Effector memory CD4-positive, alpha-beta T cell (primary cell): ENCODE results near the gene ANXA6.

Experiments
- DNase-seq, 3 donors: peaks; one replicate each; pipeline ENCODE4 v3.0.0-alpha.2; 2020
- H3K27ac ChIP-seq: 2 replicates; pipeline ENCODE4 v1.7.0; 2013; ENCODE audit warnings: mild to moderate bottlenecking, low read length, moderate library complexity; ENCODE audit not compliant: insufficient read depth, poor library complexity, severe bottlenecking
- H3K27me3 ChIP-seq: replicated peaks from 2 replicates; pipeline ENCODE4 v1.7.0; 2013; ENCODE audit warnings: mild to moderate bottlenecking, low read length; ENCODE audit not compliant: insufficient read depth, control insufficient read depth, poor library complexity, severe bottlenecking
- H3K36me3 ChIP-seq: 2 replicates; pipeline ENCODE4 v1.7.0; 2013; ENCODE audit warnings: mild to moderate bottlenecking, low read length, moderate library complexity; ENCODE audit not compliant: control insufficient read depth, insufficient read depth
- H3K4me1 ChIP-seq: 2 replicates; pipeline ENCODE4 v1.7.0; 2013; ENCODE audit warnings: low read length, mild to moderate bottlenecking; ENCODE audit not compliant: control insufficient read depth, insufficient read depth, poor library complexity, severe bottlenecking
- H3K4me3 ChIP-seq: 2 replicates; pipeline ENCODE4 v1.7.0; 2013; ENCODE audit warnings: low read length, low read depth, mild to moderate bottlenecking; ENCODE audit not compliant: insufficient read depth, poor library complexity, severe bottlenecking
- H3K9me3 ChIP-seq: 2 replicates; pipeline ENCODE4 v1.7.0; 2013; ENCODE audit warnings: mild to moderate bottlenecking, low read length, moderate library complexity; ENCODE audit not compliant: control insufficient read depth

The ANXA6 gene

DNA sequence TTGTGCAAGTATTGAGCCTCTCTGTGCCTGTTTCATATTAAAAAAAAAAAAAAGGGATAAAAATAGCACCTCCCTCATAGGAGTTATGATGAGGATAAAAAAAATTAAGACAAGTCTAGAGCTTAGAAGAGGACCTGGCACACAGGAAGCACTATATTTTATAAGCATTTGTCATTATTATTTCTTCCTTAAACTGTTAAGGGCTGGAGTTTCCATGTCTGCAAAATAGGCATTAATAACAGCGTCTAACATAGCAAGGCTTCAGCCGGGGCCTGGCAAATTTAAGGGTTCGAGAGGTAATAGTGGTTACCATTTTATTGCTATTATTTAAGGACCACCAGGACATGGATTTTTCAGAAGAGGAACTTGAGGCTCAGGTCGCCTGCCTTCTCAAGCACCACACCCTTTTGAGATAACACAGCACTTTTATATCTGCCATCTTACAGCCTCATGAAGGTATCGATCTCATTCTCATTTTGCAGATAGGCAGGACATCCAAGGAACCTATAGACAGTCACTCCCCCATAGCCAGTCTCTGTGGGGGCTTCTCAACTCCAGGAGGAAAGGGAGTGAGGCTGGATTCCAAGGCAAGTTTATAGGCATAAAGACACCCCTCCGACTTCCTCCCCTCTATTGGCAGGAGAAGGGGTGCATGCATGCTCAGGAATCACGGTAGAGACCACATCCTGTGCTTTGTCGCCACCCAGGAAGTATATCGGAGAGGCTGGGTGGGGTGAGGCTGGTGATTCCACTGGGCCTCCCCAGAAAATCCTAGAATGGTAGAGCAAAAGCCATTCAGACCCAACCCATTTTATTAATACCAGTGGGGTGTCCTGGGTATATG lies 2.4 kb downstream of the ANXA6 start:
- DNase-seq: peak; percentile 47 to 54 (median 53)
- H3K27me3 ChIP-seq: no peaks in the 10 kb centered on the region
- peak overlapping the region; percentile 89 for H3K4me3 ChIP-seq
- H3K36me3 ChIP-seq: no peaks in the 10 kb centered on the region
- H3K27ac ChIP-seq: peak overlapping the region; percentile 84
- H3K9me3 ChIP-seq: no peaks in the 10 kb centered on the region
- peaks cover 71% of the 10 kb centered on the region for H3K4me1 ChIP-seq

DNA sequence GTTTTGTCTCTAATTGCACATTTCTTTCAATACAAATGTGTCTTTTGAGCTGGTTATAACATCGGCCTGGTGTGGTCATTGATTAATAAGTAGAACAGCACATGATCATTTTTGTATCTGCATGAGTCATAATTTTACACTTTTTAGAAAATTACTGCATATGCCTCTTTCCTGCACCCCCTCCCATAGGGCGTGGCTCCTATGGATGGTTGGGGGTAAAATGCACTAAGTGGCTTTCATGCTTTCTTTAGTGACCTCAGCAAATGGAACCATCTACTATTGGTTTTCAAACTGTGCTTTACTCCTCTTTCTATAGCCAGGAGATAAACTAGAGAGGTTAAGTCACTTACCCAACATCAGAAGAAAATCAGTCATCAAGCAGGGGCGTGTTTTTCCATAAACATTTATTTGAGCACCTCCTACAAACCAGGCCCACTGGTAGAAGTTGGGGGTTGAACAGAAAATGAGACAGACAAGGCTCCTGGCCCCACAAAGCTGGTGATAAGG lies 3.8 kb downstream of the ANXA6 start:
- no peak for DNase-seq
- Histone ChIP-seq H3K27ac (peak overlapping the region; percentile 84), H3K4me3 (no peak overlapping the region), H3K9me3 (no peaks in the 10 kb centered on the region), H3K4me1 (peaks cover 84% of the 10 kb centered on the region), H3K36me3 (no peaks in the 10 kb centered on the region), H3K27me3 (no peaks in the 10 kb centered on the region)

DNA sequence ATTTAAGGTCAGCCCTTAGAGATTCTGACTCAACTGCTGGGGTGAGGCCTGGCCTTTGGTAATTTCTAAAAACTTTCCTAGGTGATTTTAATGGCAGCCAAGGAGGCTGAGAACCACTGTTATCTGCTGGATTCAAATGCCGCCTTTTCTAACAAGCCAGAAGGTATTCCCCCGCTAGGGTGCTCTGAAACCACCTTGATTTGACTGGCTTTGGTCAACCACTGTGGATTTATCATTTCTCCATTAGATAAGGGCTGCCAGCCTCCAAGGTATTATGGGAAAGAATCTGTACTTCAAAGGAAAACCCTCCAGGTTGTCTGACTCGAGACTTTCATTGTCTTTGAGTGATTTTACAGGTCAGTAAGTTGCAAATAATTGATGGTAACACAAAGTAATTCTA lies 4.3 kb downstream of the ANXA6 start:
- Histone ChIP-seq H3K36me3 (no peaks in the 10 kb centered on the region), H3K27me3 (no peaks in the 10 kb centered on the region), H3K4me3 (no peak overlapping the region), H3K4me1 (peaks cover 86% of the 10 kb centered on the region), H3K9me3 (no peaks in the 10 kb centered on the region), H3K27ac (peak overlapping the region; percentile 84)
- no peak for DNase-seq

DNA sequence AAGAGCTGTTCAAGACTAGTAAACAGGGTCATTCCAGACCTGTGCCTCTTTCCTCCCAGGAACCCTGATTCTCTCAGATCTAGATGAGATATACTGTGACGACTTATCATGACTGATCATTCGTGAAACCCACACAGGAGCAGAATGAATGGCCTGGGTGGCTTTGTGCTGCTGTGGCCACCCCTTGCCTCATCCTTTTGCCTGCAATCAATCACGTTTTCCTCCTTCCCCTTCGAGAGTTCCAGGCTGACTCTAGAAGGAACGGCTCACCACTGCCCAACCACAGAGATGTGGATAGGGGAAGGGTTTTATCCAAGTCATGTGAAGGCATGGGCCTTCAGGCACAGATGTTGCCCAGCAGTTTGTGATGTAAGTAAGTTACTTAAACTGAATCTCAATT lies 5.8 kb downstream of the ANXA6 start:
- H3K36me3 ChIP-seq: peaks cover 11% of the 10 kb centered on the region
- no peaks in the 10 kb centered on the region for H3K27me3 ChIP-seq
- H3K27ac ChIP-seq: peak overlapping the region; percentile 84
- H3K4me3 ChIP-seq: peak overlapping the region; percentile 29
- H3K9me3 ChIP-seq: no peaks in the 10 kb centered on the region
- DNase-seq: no peak
- H3K4me1 ChIP-seq: peaks cover 95% of the 10 kb centered on the region

DNA sequence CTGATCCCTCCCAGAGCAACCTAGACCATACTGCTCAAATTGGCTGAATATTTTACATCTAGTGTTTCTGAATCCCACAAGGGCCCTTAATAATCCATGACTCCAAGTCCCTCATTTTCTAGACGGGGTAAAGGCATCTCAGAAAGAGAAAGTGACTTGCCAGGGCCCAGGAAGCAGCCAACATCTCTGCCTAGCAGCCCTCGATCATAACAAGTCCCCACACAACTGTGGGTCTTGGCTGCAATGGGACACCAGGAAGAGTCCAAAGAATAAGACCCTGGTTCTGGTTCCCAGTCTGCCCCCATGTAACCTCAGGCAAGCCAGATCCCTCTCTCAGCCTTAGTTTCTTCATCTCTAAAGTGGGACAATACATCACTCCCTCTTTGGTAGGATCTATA lies 6.3 kb downstream of the ANXA6 start:
- Histone ChIP-seq H3K27me3 (no peaks in the 10 kb centered on the region), H3K36me3 (peaks cover 12% of the 10 kb centered on the region), H3K4me1 (peaks cover 100% of the 10 kb centered on the region), H3K4me3 (peak overlapping the region; percentile 29), H3K27ac (peak overlapping the region; percentile 84), H3K9me3 (no peaks in the 10 kb centered on the region)
- no peak for DNase-seq

DNA sequence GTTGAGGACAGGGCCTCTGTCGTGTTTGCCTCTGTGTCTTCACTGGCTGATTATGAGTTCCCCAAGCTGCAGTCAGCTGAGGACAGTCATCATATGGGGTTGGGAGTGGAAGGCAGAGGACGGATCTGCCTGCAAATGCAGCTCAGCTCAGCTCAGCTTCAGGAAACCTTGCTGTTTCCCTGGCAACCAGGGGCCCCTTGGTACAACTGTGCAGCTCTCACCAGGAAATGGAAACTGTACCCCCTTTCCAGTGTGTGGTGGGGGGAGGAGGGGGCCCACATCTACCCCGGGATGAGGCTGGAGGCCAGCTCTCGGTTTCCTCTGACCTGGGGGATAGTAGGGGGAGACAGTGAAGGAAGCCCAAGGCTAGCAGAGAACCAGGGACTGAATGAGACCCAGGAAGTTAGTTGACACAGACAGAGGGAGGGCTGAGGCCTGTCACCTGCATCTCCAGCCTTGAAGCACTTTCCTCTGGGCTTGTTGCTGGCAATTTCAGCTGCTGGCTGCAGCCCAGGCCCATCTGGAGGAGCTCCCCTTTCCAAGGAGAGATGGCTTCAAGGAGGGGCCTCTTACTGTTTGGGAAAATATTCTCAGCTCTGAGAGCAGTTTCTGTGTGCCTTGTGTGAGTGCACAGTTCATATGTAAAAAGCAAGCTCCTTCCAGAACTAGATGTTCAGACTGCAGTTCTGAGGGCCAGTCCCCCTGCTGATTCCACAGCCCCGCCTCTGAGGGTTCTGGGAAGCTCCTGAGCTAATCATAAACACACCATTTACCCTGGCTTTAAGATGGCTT lies 6.9 kb downstream of the ANXA6 start:
- peaks cover 100% of the 10 kb centered on the region for H3K4me1 ChIP-seq
- no peaks in the 10 kb centered on the region for H3K27me3 ChIP-seq
- H3K27ac ChIP-seq: peak overlapping the region; percentile 84
- H3K4me3 ChIP-seq: peak overlapping the region; percentile 29
- no peaks in the 10 kb centered on the region for H3K9me3 ChIP-seq
- peaks cover 18% of the 10 kb centered on the region for H3K36me3 ChIP-seq
- peak; percentile 46 to 75 (median 58) for DNase-seq

DNA sequence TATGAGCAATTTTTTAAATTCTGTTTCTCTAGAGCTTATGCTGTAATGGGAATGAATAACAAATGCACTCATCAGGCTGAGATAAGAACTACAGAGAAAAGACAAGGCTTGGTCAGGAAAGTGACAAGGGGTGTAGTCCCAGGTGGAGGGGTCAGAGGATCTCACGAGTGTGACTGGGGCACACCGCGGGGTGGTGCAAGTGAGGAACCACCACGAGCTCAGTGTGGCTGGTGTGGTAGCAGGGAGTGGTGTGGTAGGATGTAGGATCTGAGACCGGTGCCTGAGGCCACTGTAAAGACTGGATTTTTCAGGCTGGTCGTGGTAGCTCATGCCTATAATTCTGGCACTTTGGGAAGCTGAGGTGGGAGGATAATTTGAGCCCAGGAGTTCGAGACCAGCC lies 9.0 kb downstream of the ANXA6 start:
- H3K27ac ChIP-seq: peak overlapping the region; percentile 84
- no peak for DNase-seq
- no peak overlapping the region for H3K4me3 ChIP-seq
- H3K27me3 ChIP-seq: no peaks in the 10 kb centered on the region
- H3K9me3 ChIP-seq: no peaks in the 10 kb centered on the region
- H3K4me1 ChIP-seq: peaks cover 100% of the 10 kb centered on the region
- peaks cover 30% of the 10 kb centered on the region for H3K36me3 ChIP-seq

DNA sequence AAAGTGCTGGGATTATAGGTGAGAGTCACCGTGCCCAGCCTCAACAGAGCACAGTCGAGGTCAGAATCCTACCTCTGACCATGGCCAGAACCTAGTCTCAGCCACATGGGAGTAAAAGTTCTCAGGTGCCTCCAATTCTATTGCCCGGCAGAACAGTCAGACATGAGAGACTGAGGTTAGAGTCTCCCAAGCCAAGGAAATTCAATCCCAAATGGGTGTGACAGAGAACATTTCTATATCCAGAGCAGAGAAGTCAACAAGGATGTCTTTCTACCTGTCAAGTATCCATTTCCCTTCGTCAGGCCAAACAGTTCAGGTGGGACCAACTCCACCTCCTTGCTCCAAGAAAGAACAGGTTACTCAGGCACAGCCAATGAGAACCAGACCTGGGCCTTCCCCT lies 10.5 kb downstream of the ANXA6 start:
- H3K27me3 ChIP-seq: no peaks in the 10 kb centered on the region
- H3K27ac ChIP-seq: no peak overlapping the region
- H3K36me3 ChIP-seq: peaks cover 33% of the 10 kb centered on the region
- H3K9me3 ChIP-seq: no peaks in the 10 kb centered on the region
- H3K4me3 ChIP-seq: no peak overlapping the region
- no peak for DNase-seq
- peaks cover 100% of the 10 kb centered on the region for H3K4me1 ChIP-seq

DNA sequence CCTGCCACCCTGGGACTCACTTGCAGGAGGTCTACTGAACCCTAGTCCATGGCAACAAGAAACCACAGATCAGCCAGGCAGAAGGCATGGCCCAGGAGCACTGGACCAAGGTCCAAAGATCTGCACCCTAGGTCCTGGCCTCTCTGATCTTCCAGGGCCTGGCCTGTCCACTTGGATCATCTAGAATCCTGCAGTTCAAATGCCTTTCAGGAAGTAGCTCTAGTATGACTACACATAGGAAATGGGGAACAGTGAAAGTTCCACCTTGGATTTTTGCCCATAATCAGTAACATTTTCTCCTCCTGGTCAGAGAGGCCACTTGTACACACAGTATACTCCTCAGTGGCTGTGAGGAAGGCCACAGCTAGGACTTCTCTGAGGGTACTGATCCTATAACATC lies 11.5 kb downstream of the ANXA6 start:
- H3K4me3 ChIP-seq: no peak overlapping the region
- DNase-seq: no peak
- H3K36me3 ChIP-seq: peaks cover 33% of the 10 kb centered on the region
- H3K27me3 ChIP-seq: no peaks in the 10 kb centered on the region
- H3K9me3 ChIP-seq: no peaks in the 10 kb centered on the region
- peaks cover 100% of the 10 kb centered on the region for H3K4me1 ChIP-seq
- peak overlapping the region; percentile 44 for H3K27ac ChIP-seq

DNA sequence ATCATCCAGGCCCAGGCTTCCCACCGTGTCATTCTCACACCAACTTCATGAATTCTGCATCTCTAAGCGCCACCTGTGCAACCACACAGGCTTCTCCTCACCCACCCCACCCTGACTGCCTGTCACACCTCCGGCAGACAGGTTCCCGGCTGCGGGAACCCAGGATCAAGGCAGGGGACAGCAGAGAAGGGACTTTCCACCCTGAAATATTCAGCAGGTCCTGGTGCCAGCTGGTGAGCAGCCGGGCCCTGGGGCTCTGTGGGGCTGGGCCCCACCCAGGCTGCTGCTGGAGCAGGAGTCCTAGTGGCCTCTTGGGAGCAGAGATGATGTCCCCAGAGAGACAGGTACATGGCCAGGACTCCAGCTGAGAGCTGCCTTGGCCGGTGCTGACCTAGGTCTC lies 12.7 kb downstream of the ANXA6 start:
- H3K4me1 ChIP-seq: peaks cover 98% of the 10 kb centered on the region
- H3K27ac ChIP-seq: peak overlapping the region; percentile 46

More for the DNA sequence above, 12.7 kb downstream of the ANXA6 start:
- DNase-seq: no peak
- H3K27me3 ChIP-seq: no peaks in the 10 kb centered on the region
- H3K36me3 ChIP-seq: peaks cover 33% of the 10 kb centered on the region
- no peak overlapping the region for H3K4me3 ChIP-seq
- no peaks in the 10 kb centered on the region for H3K9me3 ChIP-seq
